ENCODE results near the gene FCAMR. TPM values are rescaled to one million over a fixed set of nuclear protein-coding genes. Genes with fewer than 3 reads are reported as not detected.

The FCAMR gene
- total and polyA plus RNA-seq, 2 experiments from 2014 or later, result not detected

- Histone ChIP-seq H3K9me3 (ENCODE audit: low read depth) (no peaks in the 10 kb centered on the region), H3K4me1 (ENCODE audit: low read depth) (no peaks in the 10 kb centered on the region)
These were observed 22.5 kb upstream of the FCAMR start for GRCh38 chr1:206992790-206993189.

GRCh38 chr1:206987873-206988272, 17.6 kb upstream of the FCAMR start:
- Histone ChIP-seq H3K27ac (no peak overlapping the region), H3K4me1 (ENCODE audit: low read depth) (no peaks in the 10 kb centered on the region), H3K9me3 (ENCODE audit: low read depth) (no peaks in the 10 kb centered on the region), H3K4me3 (no peak overlapping the region), H3K36me3 (no peaks in the 10 kb centered on the region), H3K27me3 (peaks cover 14% of the 10 kb centered on the region)
- no peak for TF ChIP-seq CTCF (IDR thresholded peaks at IDR 0.05; ENCODE audit: low read depth, low read length)
- DNase-seq (ENCODE audit: low read depth in 1 of 2, low spot score in 1 of 2), result no peak

More at GRCh38 chr1:206992790-206993189, 22.5 kb upstream of the FCAMR start:
- TF ChIP-seq CTCF (IDR thresholded peaks at IDR 0.05; ENCODE audit: low read depth, low read length), result no peak
- H3K36me3 ChIP-seq, result no peaks in the 10 kb centered on the region
- no peak overlapping the region for H3K4me3 ChIP-seq
- no peaks in the 10 kb centered on the region for H3K27me3 ChIP-seq
- no peak for DNase-seq (ENCODE audit: low read depth in 1 of 2, low spot score in 1 of 2)
- H3K27ac ChIP-seq, result no peak overlapping the region

GRCh38 chr1:206986885-206987284, 16.6 kb upstream of the FCAMR start:
- Histone ChIP-seq H3K27me3 (peaks cover 14% of the 10 kb centered on the region), H3K4me3 (no peak overlapping the region), H3K27ac (no peak overlapping the region), H3K9me3 (ENCODE audit: low read depth) (no peaks in the 10 kb centered on the region), H3K4me1 (ENCODE audit: low read depth) (no peaks in the 10 kb centered on the region), H3K36me3 (no peaks in the 10 kb centered on the region)
- TF ChIP-seq CTCF (IDR thresholded peaks at IDR 0.05; ENCODE audit: low read depth, low read length), result no peak
- no peak for DNase-seq (ENCODE audit: low read depth in 1 of 2, low spot score in 1 of 2)

GRCh38 chr1:206986402-206986801, 16.1 kb upstream of the FCAMR start:
- no peaks in the 10 kb centered on the region for H3K9me3 ChIP-seq (ENCODE audit: low read depth)
- no peak for DNase-seq (ENCODE audit: low read depth in 1 of 2, low spot score in 1 of 2)
- H3K27me3 ChIP-seq, result peaks cover 14% of the 10 kb centered on the region
- H3K4me1 ChIP-seq (ENCODE audit: low read depth), result no peaks in the 10 kb centered on the region
- H3K4me3 ChIP-seq, result no peak overlapping the region
- no peak overlapping the region for H3K27ac ChIP-seq
- no peaks in the 10 kb centered on the region for H3K36me3 ChIP-seq
- TF ChIP-seq CTCF (IDR thresholded peaks at IDR 0.05; ENCODE audit: low read depth, low read length), result no peak

GRCh38 chr1:206985162-206985749, 15.0 kb upstream of the FCAMR start:
- DNase-seq (ENCODE audit: low read depth in 1 of 2, low spot score in 1 of 2), result no peak
- no peaks in the 10 kb centered on the region for H3K9me3 ChIP-seq (ENCODE audit: low read depth)
- no peak overlapping the region for H3K4me3 ChIP-seq
- H3K27ac ChIP-seq, result no peak overlapping the region
- H3K27me3 ChIP-seq, result peaks cover 14% of the 10 kb centered on the region
- H3K36me3 ChIP-seq, result no peaks in the 10 kb centered on the region
- no peaks in the 10 kb centered on the region for H3K4me1 ChIP-seq (ENCODE audit: low read depth)
- TF ChIP-seq CTCF (IDR thresholded peaks at IDR 0.05; ENCODE audit: low read depth, low read length), result no peak

Measured in cardiac muscle cell (in vitro differentiated cells and primary cell).